Neural crest cell (in vitro differentiated cells): ENCODE results near the gene COL19A1. TPM values are rescaled to one million over a fixed set of nuclear protein-coding genes. Genes with fewer than 3 reads are reported as not detected.

Experiments
- DNase-seq: peaks from one replicate; pipeline ENCODE4 v3.0.0; 2021; ENCODE audit warnings: low read depth, mixed read lengths, low spot score
- H3K27ac Mint-ChIP-seq: one replicate; pipeline ENCODE4 v1.8.0; 2021; ENCODE audit warnings: mild to moderate bottlenecking, mixed read lengths; ENCODE audit not compliant: unreplicated experiment
- H3K27me3 Mint-ChIP-seq: 2 replicates; pipeline ENCODE4 v1.8.0; 2021; ENCODE audit warnings: low read depth, mild to moderate bottlenecking, mixed read lengths
- H3K36me3 Mint-ChIP-seq: 2 replicates; pipeline ENCODE4 v1.8.0; 2021; ENCODE audit warnings: low read depth, mild to moderate bottlenecking, mixed read lengths
- H3K4me1 Mint-ChIP-seq: 2 replicates; pipeline ENCODE4 v1.8.0; 2021; ENCODE audit warnings: mixed read lengths
- H3K4me3 Mint-ChIP-seq: one replicate; pipeline ENCODE4 v1.8.0; 2021; ENCODE audit warnings: mild to moderate bottlenecking, mixed read lengths
- H3K9me3 Mint-ChIP-seq: 2 replicates; pipeline ENCODE4 v1.8.0; 2021; ENCODE audit warnings: mixed read lengths
- CTCF ChIP-seq: fragments of 200-600 bp; sonication (generic); conservative IDR thresholded peaks from 2 replicates; pipeline ENCODE4 v1.5.0; 2021; ENCODE audit warnings: antibody characterized with exemption, mild to moderate bottlenecking
- total RNA-seq: library from RNA; stranded (reverse); gene quantifications from 2 replicates; pipeline ENCODE4 v1.2.1, GENCODE V29; 2021

COL19A1 gene
- total RNA-seq, 1 donor from 2014 or later, result 0.09 TPM

DNA sequence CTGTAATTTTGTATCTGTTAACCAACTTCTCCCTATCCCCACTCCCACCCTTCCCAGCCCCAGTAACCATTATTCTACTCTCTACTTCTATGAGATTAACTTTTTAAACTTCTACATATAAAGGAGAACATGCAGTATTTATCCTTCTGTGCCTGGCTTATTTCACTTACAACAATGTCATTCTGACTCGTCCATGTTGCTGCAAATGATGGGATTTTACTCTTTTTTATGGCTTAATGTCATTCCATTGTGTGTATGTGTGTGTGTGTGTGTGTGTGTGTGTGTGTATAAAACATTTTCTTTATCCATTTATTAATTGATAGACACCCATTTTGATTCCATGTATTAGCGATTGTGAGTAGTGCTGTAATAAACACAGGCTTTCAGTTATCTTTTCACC, 76.1 kb downstream of the COL19A1 start:
- no peaks in the 10 kb centered on the region for H3K27me3 Mint-ChIP-seq
- H3K36me3 Mint-ChIP-seq, result no peaks in the 10 kb centered on the region
- H3K9me3 Mint-ChIP-seq, result no peaks in the 10 kb centered on the region
- TF ChIP-seq CTCF, result no peak
- H3K4me3 Mint-ChIP-seq, result no peak overlapping the region
- H3K4me1 Mint-ChIP-seq, result no peaks in the 10 kb centered on the region
- DNase-seq, result no peak
- no peak overlapping the region for H3K27ac Mint-ChIP-seq

GRCh38 chr6:69945192-69945591, 78.8 kb downstream of the COL19A1 start:
- TF ChIP-seq CTCF, result no peak
- Mint-ChIP-seq H3K4me1 (no peaks in the 10 kb centered on the region), H3K9me3 (no peaks in the 10 kb centered on the region), H3K4me3 (no peak overlapping the region), H3K27ac (no peak overlapping the region), H3K27me3 (no peaks in the 10 kb centered on the region), H3K36me3 (no peaks in the 10 kb centered on the region)
- DNase-seq, result no peak

DNA sequence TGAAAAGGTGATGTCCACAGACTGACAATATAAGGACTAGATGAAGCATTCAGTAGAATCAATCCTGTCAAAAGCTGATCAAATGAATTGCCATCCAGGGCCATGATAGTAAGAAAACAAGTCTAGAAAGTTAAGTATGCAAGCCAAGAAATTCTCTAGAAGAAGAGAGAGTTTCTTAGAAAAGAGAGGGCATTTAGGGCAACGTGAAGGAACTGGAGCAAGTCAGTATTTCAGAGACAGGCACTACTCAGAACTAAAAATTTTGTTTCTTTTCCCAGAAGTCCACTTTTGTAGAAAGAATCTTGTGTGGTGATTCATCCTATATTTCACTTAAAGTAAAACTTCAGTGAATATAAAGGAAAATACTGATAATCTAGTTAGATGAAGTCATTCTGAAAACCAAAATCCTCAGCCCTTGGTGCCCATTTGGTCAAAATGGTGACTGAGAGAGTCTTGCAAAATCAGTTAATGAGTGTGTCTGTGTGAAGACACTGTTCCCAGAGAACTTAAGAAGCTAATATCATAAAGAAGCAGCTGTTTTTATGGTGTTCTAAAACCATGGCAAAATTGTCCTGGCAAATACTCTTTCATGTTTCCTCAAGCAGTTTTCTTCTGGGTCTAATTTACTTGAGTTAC, 82.2 kb downstream of the COL19A1 start:
- no peak for TF ChIP-seq CTCF
- Mint-ChIP-seq H3K27me3 (no peaks in the 10 kb centered on the region), H3K4me3 (no peak overlapping the region), H3K4me1 (no peaks in the 10 kb centered on the region), H3K9me3 (no peaks in the 10 kb centered on the region), H3K36me3 (no peaks in the 10 kb centered on the region), H3K27ac (no peak overlapping the region)
- DNase-seq, result no peak

- no peak overlapping the region for H3K27ac Mint-ChIP-seq
- no peaks in the 10 kb centered on the region for H3K36me3 Mint-ChIP-seq
- DNase-seq, result no peak
- no peak overlapping the region for H3K4me3 Mint-ChIP-seq
- H3K27me3 Mint-ChIP-seq, result no peaks in the 10 kb centered on the region
- H3K9me3 Mint-ChIP-seq, result no peaks in the 10 kb centered on the region
- no peaks in the 10 kb centered on the region for H3K4me1 Mint-ChIP-seq
- TF ChIP-seq CTCF, result no peak
Observed at GRCh38 chr6:69953491-69953890, 87.1 kb downstream of the COL19A1 start.

DNA sequence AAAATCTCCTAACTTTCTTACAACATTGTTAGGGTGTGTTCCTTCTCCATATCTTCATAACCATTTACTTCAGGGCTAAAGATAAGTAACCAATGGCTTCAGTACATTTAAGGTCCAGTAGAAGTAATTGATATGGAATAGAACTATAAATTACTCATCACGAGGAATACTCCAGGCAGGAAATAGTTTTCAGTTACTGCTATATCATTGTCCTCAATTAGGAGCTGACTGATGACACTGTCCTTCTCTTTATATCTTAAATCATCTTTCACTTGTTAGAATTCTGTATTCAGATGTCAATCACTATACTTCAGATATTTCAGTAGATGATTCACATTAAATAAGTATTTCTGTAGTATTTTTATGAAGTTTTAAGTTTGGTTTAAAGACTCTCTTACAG, 88.4 kb downstream of the COL19A1 start:
- H3K27me3 Mint-ChIP-seq, result no peaks in the 10 kb centered on the region
- DNase-seq, result no peak
- no peaks in the 10 kb centered on the region for H3K4me1 Mint-ChIP-seq
- no peak overlapping the region for H3K4me3 Mint-ChIP-seq
- TF ChIP-seq CTCF, result no peak
- no peak overlapping the region for H3K27ac Mint-ChIP-seq
- no peaks in the 10 kb centered on the region for H3K36me3 Mint-ChIP-seq
- no peaks in the 10 kb centered on the region for H3K9me3 Mint-ChIP-seq
